MV-4-11 (cell line): Measurements from ENCODE around the gene KCNG2.

ENCODE experiments used
- DNase-seq: peaks from one replicate; lab custom pipeline; 2025; lab: John Stamatoyannopoulos, UW

Gene KCNG2

GRCh38 chr18:79942786-79943607 is 145.3 kb downstream of the KCNG2 start:
- DNase-seq, result no peak

- DNase-seq, result no peak
These were observed 145.9 kb downstream of the KCNG2 start for GRCh38 chr18:79943608-79944125.

- no peak for DNase-seq
These were observed 146.5 kb downstream of the KCNG2 start for GRCh38 chr18:79944126-79944731.

- DNase-seq, result no peak
These were observed 147.0 kb downstream of the KCNG2 start for GRCh38 chr18:79944746-79945117.

GRCh38 chr18:79945118-79946042 is 147.6 kb downstream of the KCNG2 start:
- no peak for DNase-seq

GRCh38 chr18:79947054-79947755 is 149.5 kb downstream of the KCNG2 start:
- no peak for DNase-seq

GRCh38 chr18:79947881-79948610 is 150.3 kb downstream of the KCNG2 start:
- DNase-seq, result no peak

- DNase-seq, result no peak
These were observed 151.1 kb downstream of the KCNG2 start for GRCh38 chr18:79948719-79949411.
